SH-SY5Y (cell line): ENCODE data around the gene AKAP6.

Source experiments
- GATA2 ChIP-seq: IDR thresholded peaks from 2 replicates; pipeline ENCODE4 v1.6.1; 2011; ENCODE audit warnings: mild to moderate bottlenecking, low read depth, low read length
- GATA3 ChIP-seq: IDR thresholded peaks from 2 replicates; pipeline ENCODE4 v1.6.1; 2011; ENCODE audit warnings: low read depth, mild to moderate bottlenecking, low read length, moderate library complexity

DNA sequence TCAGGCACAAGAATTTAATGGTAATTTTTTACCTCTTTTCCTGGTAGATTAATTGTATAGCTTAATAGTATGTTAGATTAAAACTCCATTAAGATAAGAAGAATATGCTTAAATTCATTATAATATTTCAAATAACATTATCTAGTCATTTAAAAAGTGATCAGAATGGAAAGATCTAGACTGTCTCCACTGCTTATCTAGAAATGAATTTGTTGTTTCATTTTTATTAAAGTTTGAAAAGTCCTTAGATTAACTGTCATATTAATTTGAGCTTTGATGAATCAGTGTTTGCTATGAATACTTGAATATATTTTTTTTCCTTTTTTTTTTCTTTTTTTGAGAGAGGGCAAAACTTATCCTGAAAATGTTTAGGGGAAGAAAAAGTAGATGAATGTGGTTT, 373.0 kb downstream of the AKAP6 start:
- TF ChIP-seq GATA3 (no peak), GATA2 (no peak)
